Muscle layer of duodenum (tissue), 2 donors: ENCODE results near the gene GGNBP2.

Experiments used
- H3K27ac ChIP-seq: one replicate; pipeline ENCODE4 v1.7.0; 2013; ENCODE audit warnings: mild to moderate bottlenecking, low read length
- H3K27me3 ChIP-seq: one replicate; pipeline ENCODE4 v1.7.0; 2013; ENCODE audit warnings: low read depth, mild to moderate bottlenecking, control low read depth, low read length
- H3K36me3 ChIP-seq, 2 donors: one replicate each; pipeline ENCODE4 v1.7.0; 2013; ENCODE audit warnings: low read length in 2 of 2, control low read depth in 1 of 2, mild to moderate bottlenecking in 1 of 2; ENCODE audit not compliant: insufficient read depth in 2 of 2, control insufficient read depth in 1 of 2
- H3K4me1 ChIP-seq, 2 donors: one replicate each; pipeline ENCODE4 v1.7.0; 2013; ENCODE audit warnings: low read length in 2 of 2, mild to moderate bottlenecking in 2 of 2, control low read depth in 1 of 2, moderate library complexity in 1 of 2; ENCODE audit not compliant: insufficient read depth in 2 of 2, control insufficient read depth in 1 of 2
- H3K4me3 ChIP-seq, 2 donors: one replicate each; pipeline ENCODE4 v1.7.0; 2013; ENCODE audit warnings: low read length in 2 of 2, low read depth in 1 of 2, mild to moderate bottlenecking in 1 of 2
- H3K9me3 ChIP-seq, 2 donors: one replicate each; pipeline ENCODE4 v1.7.0; 2013; ENCODE audit warnings: low read length in 2 of 2, control low read depth in 1 of 2, mild to moderate bottlenecking in 1 of 2; ENCODE audit not compliant: control insufficient read depth in 1 of 2
- donor health status: healthy.

Gene GGNBP2

DNA sequence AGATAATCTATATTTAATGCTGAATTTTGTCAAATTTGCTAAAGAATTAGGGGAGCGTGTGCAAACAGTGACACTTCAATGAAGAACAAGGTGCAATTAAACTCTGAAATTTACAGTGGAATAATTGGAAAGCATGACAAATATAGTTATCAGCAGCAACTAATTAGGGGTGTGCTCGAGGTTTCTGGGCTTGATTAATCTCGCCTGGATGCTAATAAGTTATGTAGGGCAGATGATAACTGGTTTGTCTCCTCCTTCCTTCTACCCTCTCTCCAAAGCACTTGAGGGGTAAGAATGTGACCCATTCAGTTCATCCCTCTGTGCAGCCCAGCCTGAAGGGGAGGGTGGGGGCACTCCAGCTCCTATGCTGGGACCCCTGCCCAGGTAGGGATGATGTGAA lies 78.6 kb downstream of the GGNBP2 start:
- H3K27ac ChIP-seq: no peak overlapping the region
- no peaks in the 10 kb centered on the region for H3K27me3 ChIP-seq
- no peaks in the 10 kb centered on the region for H3K4me1 ChIP-seq
- no peaks in the 10 kb centered on the region for H3K9me3 ChIP-seq
- no peaks in the 10 kb centered on the region for H3K36me3 ChIP-seq
- H3K4me3 ChIP-seq: no peak overlapping the region

DNA sequence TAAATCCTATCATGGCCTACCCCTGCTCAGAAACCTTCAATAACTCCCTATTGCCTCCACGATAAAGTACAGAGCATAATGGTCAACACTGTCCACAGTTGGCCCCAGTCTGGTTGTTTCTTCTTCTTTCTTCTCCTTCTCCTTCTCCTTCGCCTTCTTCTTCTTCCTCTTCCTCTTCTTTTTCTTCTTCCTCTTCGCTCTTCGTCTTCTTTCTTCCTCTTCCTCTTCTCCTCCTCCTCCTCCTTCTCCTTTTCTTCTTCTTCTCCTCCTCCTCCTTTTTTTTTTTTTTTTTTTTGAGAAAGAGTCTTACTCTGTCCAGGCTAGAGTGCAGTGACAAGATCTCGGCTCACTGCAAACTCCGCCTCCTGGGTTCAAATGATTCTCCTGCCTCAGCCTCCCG lies 80.5 kb downstream of the GGNBP2 start:
- no peaks in the 10 kb centered on the region for H3K9me3 ChIP-seq
- H3K4me1 ChIP-seq: no peaks in the 10 kb centered on the region
- H3K36me3 ChIP-seq: no peaks in the 10 kb centered on the region
- no peak overlapping the region for H3K4me3 ChIP-seq
- no peak overlapping the region for H3K27ac ChIP-seq
- H3K27me3 ChIP-seq: no peaks in the 10 kb centered on the region

DNA sequence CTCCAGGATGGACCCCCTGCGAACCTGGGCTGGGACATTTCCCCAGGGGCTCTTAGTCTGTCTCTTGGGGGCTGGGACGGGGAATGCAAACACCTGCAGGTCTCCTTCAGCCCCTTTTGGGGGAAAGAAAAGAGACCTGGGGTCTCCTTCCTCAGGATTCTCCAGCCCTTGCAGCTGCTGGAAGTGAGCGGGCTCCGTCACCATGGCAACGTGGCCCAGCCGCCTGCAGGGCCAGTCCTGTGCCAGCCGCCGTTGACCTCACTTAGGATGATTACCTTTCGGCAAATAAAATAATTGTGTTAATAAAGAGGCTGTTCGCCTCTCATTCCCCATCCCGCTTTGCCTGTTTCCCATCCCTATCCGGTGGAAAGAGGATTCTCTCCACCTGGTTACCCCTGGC lies 82.4 kb downstream of the GGNBP2 start:
- H3K36me3 ChIP-seq: no peaks in the 10 kb centered on the region
- H3K4me3 ChIP-seq: no peak overlapping the region
- no peaks in the 10 kb centered on the region for H3K9me3 ChIP-seq
- H3K27me3 ChIP-seq: no peaks in the 10 kb centered on the region
- no peaks in the 10 kb centered on the region for H3K4me1 ChIP-seq
- H3K27ac ChIP-seq: no peak overlapping the region

- no peaks in the 10 kb centered on the region for H3K4me1 ChIP-seq
- peaks cover 5% of the 10 kb centered on the region for H3K27me3 ChIP-seq
- H3K4me3 ChIP-seq: no peak overlapping the region
- no peaks in the 10 kb centered on the region for H3K9me3 ChIP-seq
- H3K36me3 ChIP-seq: no peaks in the 10 kb centered on the region
- H3K27ac ChIP-seq: no peak overlapping the region
Observed at GRCh38 chr17:36628576-36628975, 83.9 kb downstream of the GGNBP2 start.

DNA sequence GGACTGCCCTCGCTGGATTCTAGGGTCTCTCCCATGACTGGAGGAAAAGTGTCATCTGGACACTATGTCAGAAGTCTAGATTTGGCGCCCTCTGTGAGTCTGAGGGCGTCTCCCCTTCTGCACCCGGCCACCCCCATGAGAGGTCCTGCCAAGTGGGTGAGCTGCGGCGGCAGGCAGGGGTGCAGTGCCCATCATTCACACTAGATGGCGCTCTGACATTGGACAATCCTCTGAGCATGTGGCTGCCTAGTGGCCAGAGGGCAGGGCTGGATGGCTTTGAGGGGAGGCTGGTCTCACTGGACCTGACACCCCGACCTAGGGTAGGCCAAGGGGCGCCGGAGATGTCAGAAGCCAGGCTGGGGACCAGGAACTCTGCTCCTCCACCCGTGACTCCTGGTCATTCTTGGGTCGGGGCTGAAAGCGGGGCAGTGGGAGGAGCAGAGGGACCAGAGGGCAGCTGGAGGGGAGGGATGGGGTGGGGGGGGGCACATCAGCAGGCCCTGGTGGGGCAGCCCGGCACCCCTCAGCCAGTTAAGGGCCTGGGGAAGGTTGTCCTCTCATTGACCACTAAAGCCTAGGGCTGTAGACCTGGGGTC lies 84.6 kb downstream of the GGNBP2 start:
- no peaks in the 10 kb centered on the region for H3K4me1 ChIP-seq
- peaks cover 5% of the 10 kb centered on the region for H3K27me3 ChIP-seq
- no peaks in the 10 kb centered on the region for H3K36me3 ChIP-seq
- no peaks in the 10 kb centered on the region for H3K9me3 ChIP-seq
- no peak overlapping the region for H3K27ac ChIP-seq
- no peak overlapping the region for H3K4me3 ChIP-seq

- H3K9me3 ChIP-seq: no peaks in the 10 kb centered on the region
- H3K27ac ChIP-seq: no peak overlapping the region
- no peaks in the 10 kb centered on the region for H3K4me1 ChIP-seq
- no peak overlapping the region for H3K4me3 ChIP-seq
- peaks cover 9% of the 10 kb centered on the region for H3K27me3 ChIP-seq
- no peaks in the 10 kb centered on the region for H3K36me3 ChIP-seq
Observed at GRCh38 chr17:36629970-36630502, 85.3 kb downstream of the GGNBP2 start.

- H3K4me3 ChIP-seq: no peak overlapping the region
Observed at GRCh38 chr17:36631022-36631421, 86.3 kb downstream of the GGNBP2 start.

DNA sequence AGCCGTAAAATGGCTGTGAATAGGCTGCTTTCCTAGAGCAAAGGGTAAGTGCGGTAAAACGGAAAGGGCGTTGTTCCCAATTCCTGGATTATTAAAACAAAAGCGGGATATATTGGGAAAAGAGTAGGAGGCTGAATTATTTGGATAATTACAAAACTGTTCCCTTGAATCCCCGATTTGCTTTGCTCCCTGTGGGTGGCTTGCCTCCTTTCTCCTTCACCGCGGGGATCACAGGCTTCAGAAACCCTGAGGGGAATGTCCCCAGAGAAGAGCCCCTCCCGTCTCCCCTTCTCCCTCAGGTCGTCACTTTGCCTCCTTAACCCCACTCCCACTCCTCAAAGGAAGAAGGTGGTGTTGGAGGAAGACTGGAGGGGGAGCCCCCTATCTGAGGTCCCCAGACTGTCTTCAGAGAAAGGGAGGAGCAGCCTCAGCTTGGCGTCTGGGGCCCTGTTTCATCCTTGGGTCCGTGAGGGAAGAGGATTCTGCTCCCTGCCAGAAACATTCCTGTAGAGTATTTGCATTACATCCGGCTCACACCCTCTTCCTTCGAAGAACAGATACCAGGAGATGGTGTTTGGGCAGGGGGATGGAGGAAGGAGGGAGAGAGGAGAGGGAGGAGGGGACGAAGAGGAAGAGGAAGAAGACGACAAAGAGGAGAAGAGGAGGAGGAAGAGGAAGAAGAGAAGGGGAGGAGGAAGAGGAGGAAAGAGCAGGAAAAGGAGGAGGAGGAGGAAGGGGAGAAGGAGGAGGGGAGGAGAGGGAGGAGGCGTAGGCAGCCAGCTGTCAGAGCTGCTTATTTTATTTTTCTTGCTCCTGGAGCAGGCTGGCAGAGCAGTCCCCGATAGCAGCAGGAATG lies 88.4 kb downstream of the GGNBP2 start:
- H3K4me3 ChIP-seq: no peak overlapping the region
- H3K36me3 ChIP-seq: no peaks in the 10 kb centered on the region
- no peaks in the 10 kb centered on the region for H3K9me3 ChIP-seq
- H3K27ac ChIP-seq: no peak overlapping the region
- peaks cover 12% of the 10 kb centered on the region for H3K27me3 ChIP-seq
- H3K4me1 ChIP-seq: no peaks in the 10 kb centered on the region

More at GRCh38 chr17:36631022-36631421, 86.3 kb downstream of the GGNBP2 start:
- H3K9me3 ChIP-seq: no peaks in the 10 kb centered on the region
- no peaks in the 10 kb centered on the region for H3K36me3 ChIP-seq
- H3K27me3 ChIP-seq: peaks cover 12% of the 10 kb centered on the region
- no peak overlapping the region for H3K27ac ChIP-seq
- no peaks in the 10 kb centered on the region for H3K4me1 ChIP-seq
